Measurements from ENCODE around the gene E2F4.

DNA sequence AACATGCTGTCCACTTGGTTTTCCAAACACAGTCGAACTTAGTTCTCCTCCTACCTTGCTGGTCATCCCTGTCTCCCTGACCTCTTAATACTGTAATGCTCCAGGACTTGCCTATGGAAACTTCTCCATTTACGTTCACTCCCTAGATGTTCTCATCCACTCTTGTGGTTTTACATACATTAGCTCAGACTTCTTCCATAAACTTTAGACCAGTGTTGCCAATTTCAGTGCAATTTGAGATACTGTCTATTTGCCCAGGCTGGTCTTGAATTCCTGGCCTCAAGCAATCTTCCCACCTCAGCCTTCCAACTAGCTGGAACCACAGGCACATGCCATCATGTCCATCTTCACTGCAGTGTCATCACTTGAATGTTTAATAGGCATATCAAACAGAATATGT lies 9.7 kb upstream of the E2F4 start:
- TF ChIP-seq, protein P1, sequence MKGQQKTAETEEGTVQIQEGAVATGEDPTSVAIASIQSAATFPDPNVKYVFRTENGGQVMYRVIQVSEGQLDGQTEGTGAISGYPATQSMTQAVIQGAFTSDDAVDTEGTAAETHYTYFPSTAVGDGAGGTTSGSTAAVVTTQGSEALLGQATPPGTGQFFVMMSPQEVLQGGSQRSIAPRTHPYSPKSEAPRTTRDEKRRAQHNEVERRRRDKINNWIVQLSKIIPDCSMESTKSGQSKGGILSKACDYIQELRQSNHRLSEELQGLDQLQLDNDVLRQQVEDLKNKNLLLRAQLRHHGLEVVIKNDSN (IDR thresholded peaks at IDR 0.05), result no peak
- TF ChIP-seq YY1 (IDR thresholded peaks at IDR 0.05; ENCODE audit: low read depth), result no peak

All from Ishikawa (cell line).